H54 (cell line): Measurements from ENCODE around the gene CLIP2.
"Not testable (repeated sequence)": the region's sequence is repeated elsewhere in the genome, so short reads cannot be mapped to it uniquely, and the experiment has no call there.

Experiments
- DNase-seq: peaks from one replicate; pipeline ENCODE4 v3.0.0; 2011; ENCODE audit warnings: low spot score, mixed read lengths; ENCODE audit not compliant: insufficient read length
- FAIRE-seq: peaks from 3 replicates; lab custom pipeline; 2011; peaks lifted over from hg19 to GRCh38; lab: Jason Lieb, UNC
- POLR2A ChIP-seq: IDR thresholded peaks from 2 replicates; pipeline ENCODE4 v1.6.1; 2011; ENCODE audit warnings: low read depth, mild to moderate bottlenecking, low read length

The CLIP2 gene

GRCh38 chr7:74410772-74411171 lies 121.6 kb downstream of the CLIP2 start:
- no peak for DNase-seq
- no peak for TF ChIP-seq POLR2A
- FAIRE-seq: no peak

- FAIRE-seq, DNase-seq: not testable (repeated sequence)
These were observed 122.4 kb downstream of the CLIP2 start for GRCh38 chr7:74411571-74411970.

- FAIRE-seq: no peak
- no peak for DNase-seq
- TF ChIP-seq POLR2A: no peak
These were observed 122.8 kb downstream of the CLIP2 start for GRCh38 chr7:74412056-74412455.

- no peak for TF ChIP-seq POLR2A
- DNase-seq: no peak
- FAIRE-seq: no peak
These were observed 123.4 kb downstream of the CLIP2 start for GRCh38 chr7:74412603-74413002.

GRCh38 chr7:74414595-74415333 lies 125.6 kb downstream of the CLIP2 start:
- not testable (repeated sequence) for FAIRE-seq, DNase-seq

GRCh38 chr7:74417419-74417971 lies 128.3 kb downstream of the CLIP2 start:
- no peak for FAIRE-seq
- TF ChIP-seq POLR2A: no peak
- DNase-seq: peak; percentile 80

GRCh38 chr7:74418076-74418475 lies 128.9 kb downstream of the CLIP2 start:
- FAIRE-seq: no peak

GRCh38 chr7:74418538-74418937 lies 129.3 kb downstream of the CLIP2 start:
- TF ChIP-seq POLR2A: no peak
- DNase-seq (no peak), FAIRE-seq (no peak)

More at GRCh38 chr7:74418076-74418475, 128.9 kb downstream of the CLIP2 start:
- DNase-seq: no peak
- no peak for TF ChIP-seq POLR2A

GRCh38 chr7:74419232-74419631 lies 130.0 kb downstream of the CLIP2 start:
- not testable (repeated sequence) for FAIRE-seq, DNase-seq

GRCh38 chr7:74420006-74420405 lies 130.8 kb downstream of the CLIP2 start:
- DNase-seq (no peak), FAIRE-seq (no peak)
- TF ChIP-seq POLR2A: no peak

GRCh38 chr7:74424291-74424880 lies 135.2 kb downstream of the CLIP2 start:
- no peak for FAIRE-seq

GRCh38 chr7:74428023-74428422 lies 138.8 kb downstream of the CLIP2 start:
- no peak for TF ChIP-seq POLR2A
- no peak for DNase-seq
- no peak for FAIRE-seq

More at GRCh38 chr7:74424291-74424880, 135.2 kb downstream of the CLIP2 start:
- TF ChIP-seq POLR2A: no peak
- no peak for DNase-seq

GRCh38 chr7:74429153-74429747 lies 140.0 kb downstream of the CLIP2 start:
- no peak for FAIRE-seq
- no peak for TF ChIP-seq POLR2A
- DNase-seq: peak; percentile 44

GRCh38 chr7:74430409-74430808 lies 141.2 kb downstream of the CLIP2 start:
- FAIRE-seq, DNase-seq: not testable (repeated sequence)
